ENCODE results near the gene DET1. TPM values are rescaled to one million over a fixed set of nuclear protein-coding genes. Genes with fewer than 3 reads are reported as not detected.
"Not testable (repeated sequence)": the region's sequence is repeated elsewhere in the genome, so short reads cannot be mapped to it uniquely, and the experiment has no call there.

DET1 gene
- total and polyA plus RNA-seq, 9 donors, result 10.0 to 22.8 (median 14.2) TPM

GRCh38 chr15:88526247-88526879 is 20.1 kb downstream of the DET1 start:
- TF ChIP-seq EP300 (IDR thresholded peaks at IDR 0.05), result no peak
- TF ChIP-seq, protein P1, sequence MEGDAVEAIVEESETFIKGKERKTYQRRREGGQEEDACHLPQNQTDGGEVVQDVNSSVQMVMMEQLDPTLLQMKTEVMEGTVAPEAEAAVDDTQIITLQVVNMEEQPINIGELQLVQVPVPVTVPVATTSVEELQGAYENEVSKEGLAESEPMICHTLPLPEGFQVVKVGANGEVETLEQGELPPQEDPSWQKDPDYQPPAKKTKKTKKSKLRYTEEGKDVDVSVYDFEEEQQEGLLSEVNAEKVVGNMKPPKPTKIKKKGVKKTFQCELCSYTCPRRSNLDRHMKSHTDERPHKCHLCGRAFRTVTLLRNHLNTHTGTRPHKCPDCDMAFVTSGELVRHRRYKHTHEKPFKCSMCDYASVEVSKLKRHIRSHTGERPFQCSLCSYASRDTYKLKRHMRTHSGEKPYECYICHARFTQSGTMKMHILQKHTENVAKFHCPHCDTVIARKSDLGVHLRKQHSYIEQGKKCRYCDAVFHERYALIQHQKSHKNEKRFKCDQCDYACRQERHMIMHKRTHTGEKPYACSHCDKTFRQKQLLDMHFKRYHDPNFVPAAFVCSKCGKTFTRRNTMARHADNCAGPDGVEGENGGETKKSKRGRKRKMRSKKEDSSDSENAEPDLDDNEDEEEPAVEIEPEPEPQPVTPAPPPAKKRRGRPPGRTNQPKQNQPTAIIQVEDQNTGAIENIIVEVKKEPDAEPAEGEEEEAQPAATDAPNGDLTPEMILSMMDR (IDR thresholded peaks at IDR 0.05), result no peak

DNA sequence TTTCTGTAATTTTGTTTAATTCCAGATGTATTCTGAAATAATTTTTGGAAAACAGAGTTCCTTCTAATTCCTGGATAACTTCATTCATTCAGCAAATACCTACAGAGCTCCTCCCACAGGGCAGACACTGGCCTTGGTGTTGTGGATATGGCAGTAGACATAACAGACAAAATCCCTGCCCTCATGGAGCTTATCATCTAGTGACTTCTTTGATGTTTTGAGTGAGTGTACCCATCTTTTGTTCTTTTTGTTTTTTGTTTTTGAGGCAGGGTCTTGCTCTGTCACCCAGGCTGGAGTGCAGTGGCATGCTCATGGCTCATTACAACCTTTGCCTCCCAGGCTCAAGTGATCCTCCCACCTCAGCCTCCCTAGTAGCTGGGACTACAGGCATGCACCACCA is 21.1 kb downstream of the DET1 start:
- intact Hi-C loops (cut with DNase I), result no loop called here
- Histone ChIP-seq H3K36me3 (no peaks in the 10 kb centered on the region), H3K9me3 (no peaks in the 10 kb centered on the region), H3K4me3 (no peak overlapping the region), H3K27me3 (no peaks in the 10 kb centered on the region), H3K27ac (no peak overlapping the region), H3K4me1 (ENCODE audit: insufficient read depth) (no peaks in the 10 kb centered on the region)
- DNase-seq, result no peak
- TF ChIP-seq POLR2A (IDR thresholded peaks at IDR 0.05), result no peak
- TF ChIP-seq, protein P1 (IDR thresholded peaks at IDR 0.05), result no peak
- no peak for TF ChIP-seq EP300 (IDR thresholded peaks at IDR 0.05)

More at GRCh38 chr15:88526247-88526879, 20.1 kb downstream of the DET1 start:
- Histone ChIP-seq H3K4me1 (ENCODE audit: insufficient read depth) (no peaks in the 10 kb centered on the region), H3K36me3 (no peaks in the 10 kb centered on the region), H3K4me3 (no peak overlapping the region), H3K27me3 (no peaks in the 10 kb centered on the region), H3K27ac (no peak overlapping the region), H3K9me3 (no peaks in the 10 kb centered on the region)
- intact Hi-C loops (cut with DNase I), result no loop called here
- no peak for DNase-seq

DNA sequence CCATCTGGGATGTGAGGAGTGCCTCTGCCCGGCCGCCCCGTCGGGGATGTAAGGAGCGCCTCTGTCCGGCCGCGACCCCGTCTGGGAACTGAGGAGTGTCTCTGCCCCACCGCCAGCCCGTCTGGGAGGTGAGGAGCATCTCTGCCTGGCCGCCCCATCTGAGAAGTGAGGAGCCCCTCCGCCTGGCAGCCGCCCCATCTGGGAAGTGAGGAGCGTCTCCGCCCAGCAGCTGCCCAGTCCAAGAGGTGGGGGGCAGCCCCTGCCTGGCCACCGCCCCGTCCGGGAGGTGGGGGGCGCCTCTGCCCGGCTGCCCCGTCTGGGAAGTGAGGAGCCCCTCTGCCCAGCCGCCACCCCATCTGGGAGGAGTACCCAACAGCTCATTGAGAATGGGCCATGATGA is 22.4 kb downstream of the DET1 start:
- H3K4me1 ChIP-seq (ENCODE audit: insufficient read depth); H3K4me3 ChIP-seq; intact Hi-C loops (cut with DNase I); DNase-seq; H3K9me3 ChIP-seq; H3K27me3 ChIP-seq; H3K36me3 ChIP-seq; H3K27ac ChIP-seq: not testable (repeated sequence)
- 96 to 99% (median 98%) methylated on average over 14 to 23 of the region's 23 CpGs for WGBS, 3 donors

GRCh38 chr15:88518903-88519302 is 27.6 kb downstream of the DET1 start:
- intact Hi-C loops (cut with DNase I), result no loop called here
- TF ChIP-seq POLR2A (IDR thresholded peaks at IDR 0.05), result no peak
- TF ChIP-seq, protein P1 (IDR thresholded peaks at IDR 0.05), result no peak
- no peak for TF ChIP-seq EP300 (IDR thresholded peaks at IDR 0.05)
- WGBS, 3 donors, result 76 to 82% (median 82%) methylated on average over 3 of the region's 3 CpGs

GRCh38 chr15:88513195-88513594 is 33.3 kb downstream of the DET1 start:
- Histone ChIP-seq H3K27ac (no peak overlapping the region), H3K27me3 (no peaks in the 10 kb centered on the region), H3K4me3 (no peak overlapping the region), H3K36me3 (no peaks in the 10 kb centered on the region), H3K4me1 (ENCODE audit: insufficient read depth) (no peaks in the 10 kb centered on the region), H3K9me3 (no peaks in the 10 kb centered on the region)
- no peak for DNase-seq
- TF ChIP-seq POLR2A (IDR thresholded peaks at IDR 0.05) (no peak), EP300 (IDR thresholded peaks at IDR 0.05) (no peak)
- TF ChIP-seq, protein P1 (IDR thresholded peaks at IDR 0.05), result no peak
- intact Hi-C loops (cut with DNase I), result no loop called here
- WGBS, 3 donors, result 78 to 86% (median 82%) methylated on average over 5 of the region's 5 CpGs

More at GRCh38 chr15:88518903-88519302, 27.6 kb downstream of the DET1 start:
- H3K27me3 ChIP-seq, result no peaks in the 10 kb centered on the region
- H3K36me3 ChIP-seq, result no peaks in the 10 kb centered on the region
- no peak overlapping the region for H3K4me3 ChIP-seq
- no peak for DNase-seq
- no peaks in the 10 kb centered on the region for H3K4me1 ChIP-seq (ENCODE audit: insufficient read depth)
- H3K9me3 ChIP-seq, result no peaks in the 10 kb centered on the region
- H3K27ac ChIP-seq, result no peak overlapping the region

Data from ovary (tissue), 9 donors.